ENCODE results near the gene MPO. TPM values are rescaled to one million over a fixed set of nuclear protein-coding genes. Genes with fewer than 3 reads are reported as not detected.

The MPO gene
- total RNA-seq, 1 donor from 2014 or later: 1.2 TPM

DNA sequence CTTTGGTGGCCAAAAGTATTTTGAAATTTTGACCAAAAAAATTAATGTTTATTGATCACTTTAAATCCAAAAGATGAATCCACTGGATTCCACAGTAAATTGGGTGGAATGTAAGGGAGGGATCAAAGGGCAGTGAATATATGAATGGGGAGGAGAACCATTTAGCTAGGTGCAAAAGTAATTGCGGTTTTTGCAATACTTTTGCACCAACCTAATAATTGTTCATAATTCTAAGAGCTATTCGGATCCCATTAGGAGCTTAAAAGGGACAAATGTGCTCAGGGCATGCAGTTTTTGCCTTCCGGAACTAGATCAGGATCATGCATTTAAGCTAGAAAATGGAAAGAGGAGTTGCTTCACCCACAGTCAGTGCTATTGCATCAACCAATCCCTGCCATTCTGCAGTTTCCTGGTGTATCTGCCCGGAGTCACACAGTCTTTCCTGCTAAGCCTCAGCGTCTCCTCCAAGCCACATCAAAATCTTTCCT, 42.5 kb downstream of the MPO start, which contains the start of gene LPO:
Gene LPO, plus strand, starts transcription at position 438 of the 488 bp plus-strand sequence. CDS start 4,396 bp downstream, outside the sequence.
- DNase-seq (ENCODE audit: low spot score in 2 of 2): no peak
- no peak for FAIRE-seq

DNA sequence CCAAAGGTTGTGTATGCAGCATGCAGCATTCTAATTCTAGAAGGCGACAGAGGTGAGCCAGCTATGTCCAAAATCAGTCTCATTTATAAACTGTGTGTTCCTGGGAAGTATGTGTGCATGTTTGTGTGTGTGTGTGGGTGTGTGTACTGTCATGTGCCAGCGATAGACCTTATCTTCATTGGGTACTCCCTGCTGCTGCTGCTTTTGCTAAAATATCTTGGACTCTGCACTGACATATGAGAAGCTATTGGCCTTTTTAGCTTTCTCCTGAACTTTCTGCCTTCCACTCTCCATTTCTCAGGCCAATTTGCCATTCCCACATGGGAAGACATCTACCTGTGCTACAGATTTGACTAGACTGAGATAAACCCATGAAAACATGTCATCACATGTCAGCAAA, 44.3 kb downstream of the MPO start:
- FAIRE-seq: no peak
- DNase-seq (ENCODE audit: low spot score in 2 of 2): no peak

DNA sequence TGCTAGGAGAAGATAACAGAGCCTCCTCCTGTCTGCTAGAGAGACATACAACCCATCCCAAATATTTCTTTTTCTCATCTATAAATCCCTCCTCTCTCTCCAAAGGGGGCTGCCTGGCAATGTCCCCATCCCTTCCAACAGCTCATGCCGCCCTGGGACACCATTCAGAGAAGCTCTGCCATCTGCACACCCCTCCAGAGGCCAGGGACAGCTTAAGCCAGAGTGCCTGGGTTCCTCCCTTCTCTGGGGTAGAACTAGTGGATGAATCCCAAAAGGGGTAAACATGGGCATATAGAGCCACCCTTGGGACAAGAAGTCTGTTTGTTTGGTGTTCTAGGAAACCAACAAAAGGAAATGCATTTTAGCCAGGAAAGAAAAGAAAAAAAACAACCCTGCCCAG, 44.9 kb downstream of the MPO start:
- FAIRE-seq (no peak), DNase-seq (ENCODE audit: low spot score in 2 of 2) (no peak)

DNA sequence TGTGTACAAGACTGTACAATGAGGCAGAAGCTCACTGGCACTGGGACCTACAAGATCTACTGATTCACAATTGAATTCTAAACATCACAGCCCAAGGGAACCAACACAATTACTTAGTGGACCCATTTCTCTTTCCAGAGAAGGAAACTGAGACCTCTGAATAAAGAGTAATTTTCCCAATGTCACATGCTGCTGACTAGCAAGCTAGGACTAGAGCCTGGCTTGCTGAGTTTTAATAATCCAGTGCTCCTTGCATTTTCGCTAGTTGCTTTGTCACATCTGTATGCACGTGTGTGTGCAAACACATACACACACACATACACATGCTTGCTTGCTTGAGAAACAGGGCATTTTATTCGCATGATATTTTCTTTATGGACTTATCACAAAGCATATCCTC, 46.2 kb downstream of the MPO start:
- DNase-seq (ENCODE audit: low spot score in 2 of 2) (no peak), FAIRE-seq (no peak)

DNA sequence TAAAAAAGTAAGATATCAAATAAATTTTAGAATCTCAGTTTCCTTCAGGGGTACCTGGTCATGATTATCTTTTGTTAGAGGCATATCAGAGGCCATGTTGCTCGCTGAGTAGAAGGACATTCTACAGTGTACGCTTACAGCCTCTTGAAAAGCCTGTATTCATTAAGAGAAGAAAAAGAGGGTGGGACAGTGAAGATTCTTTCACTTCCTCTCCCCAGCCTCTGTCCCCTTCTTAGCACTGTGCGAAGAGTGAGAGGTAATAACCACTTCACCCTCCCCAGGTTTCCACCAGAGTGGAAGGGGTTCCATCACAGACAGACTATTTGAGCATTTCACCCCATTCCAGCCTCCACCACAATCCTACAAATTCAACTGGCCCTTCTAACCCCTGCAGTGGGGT, 47.2 kb downstream of the MPO start:
- DNase-seq (ENCODE audit: low spot score in 2 of 2) (no peak), FAIRE-seq (no peak)

DNA sequence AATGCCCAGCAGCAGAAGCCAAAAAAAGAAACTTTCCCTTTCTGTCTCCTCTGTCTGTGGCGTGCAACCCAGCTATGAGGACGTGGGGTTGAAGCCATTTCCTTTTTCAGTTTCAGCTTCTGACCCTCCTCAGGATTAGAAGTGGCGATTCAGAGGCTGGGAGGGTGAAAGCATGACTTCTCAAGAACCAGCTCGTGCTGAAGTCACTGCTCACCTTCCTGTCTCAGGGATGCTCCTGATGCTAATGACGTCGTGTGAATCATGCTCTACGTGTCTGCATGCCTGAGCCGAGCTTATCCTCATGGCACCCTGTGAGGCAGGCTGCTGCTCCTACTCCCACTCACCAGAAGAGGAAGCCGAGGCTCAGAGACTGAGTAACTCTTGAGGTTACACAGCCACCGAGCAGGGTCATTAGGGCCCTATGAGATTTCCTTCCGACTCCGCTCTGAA, 48.0 kb downstream of the MPO start:
- FAIRE-seq (no peak), DNase-seq (ENCODE audit: low spot score in 2 of 2) (no peak)

DNA sequence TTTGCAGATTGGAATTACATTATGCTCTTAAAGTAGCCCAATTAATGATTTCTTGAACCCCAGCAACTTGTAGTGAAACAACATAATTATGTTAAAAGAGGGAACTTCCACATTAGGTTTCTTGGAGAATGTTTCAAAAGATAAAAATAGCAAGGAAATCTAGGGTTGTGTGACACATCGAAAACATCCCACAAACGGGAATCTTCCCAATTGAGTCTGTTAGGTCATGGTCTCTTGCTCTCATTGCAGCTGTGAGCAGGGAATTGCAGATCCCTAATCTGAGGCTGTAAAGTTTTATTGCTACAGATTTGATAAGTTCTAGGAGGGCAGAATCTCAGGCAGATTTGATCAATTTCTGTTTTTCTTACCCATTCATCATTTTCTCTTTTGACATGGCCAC, 49.1 kb downstream of the MPO start:
- no peak for DNase-seq (ENCODE audit: low spot score in 2 of 2)
- no peak for FAIRE-seq

DNA sequence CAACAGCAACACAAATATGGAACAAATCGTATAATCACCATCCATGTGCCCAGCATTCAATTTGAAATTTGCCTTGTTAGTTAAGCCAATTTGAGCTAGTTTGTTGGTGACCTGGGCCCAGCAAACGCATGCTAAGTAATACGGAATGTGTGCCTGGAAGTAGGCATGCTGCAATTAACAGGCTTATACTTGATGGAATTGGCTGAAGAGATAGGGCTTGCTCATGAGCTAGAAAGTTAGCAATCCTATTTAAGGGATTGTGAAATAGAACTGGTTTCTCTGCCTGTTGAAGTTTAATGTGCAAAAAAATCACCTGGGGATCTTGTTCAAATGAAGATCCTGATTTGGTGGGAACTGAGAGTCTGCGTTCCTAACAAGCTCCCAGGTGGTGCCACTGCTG, 50.9 kb downstream of the MPO start:
- DNase-seq (ENCODE audit: low spot score in 2 of 2) (no peak), FAIRE-seq (no peak)

DNA sequence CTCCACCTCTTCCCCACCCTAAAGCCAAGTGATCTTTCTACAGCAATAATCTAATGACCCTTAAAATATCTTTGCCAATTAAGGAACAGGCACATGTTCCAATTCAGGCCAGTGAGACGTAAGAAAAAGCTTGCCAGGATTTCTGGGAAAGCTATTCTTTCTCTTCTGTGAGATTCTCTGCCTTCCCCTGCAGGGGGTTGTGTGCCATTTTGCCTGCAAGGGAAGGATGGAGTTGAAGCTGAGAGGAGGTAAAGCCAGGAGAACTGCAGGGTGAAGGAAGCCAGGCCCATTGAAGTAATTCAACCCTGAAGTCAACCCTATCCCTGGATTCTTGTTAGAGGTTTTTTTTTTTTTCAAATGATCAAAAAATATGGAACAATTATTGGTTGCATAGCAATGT, 51.4 kb downstream of the MPO start:
- DNase-seq (ENCODE audit: low spot score in 2 of 2): no peak
- no peak for FAIRE-seq

DNA sequence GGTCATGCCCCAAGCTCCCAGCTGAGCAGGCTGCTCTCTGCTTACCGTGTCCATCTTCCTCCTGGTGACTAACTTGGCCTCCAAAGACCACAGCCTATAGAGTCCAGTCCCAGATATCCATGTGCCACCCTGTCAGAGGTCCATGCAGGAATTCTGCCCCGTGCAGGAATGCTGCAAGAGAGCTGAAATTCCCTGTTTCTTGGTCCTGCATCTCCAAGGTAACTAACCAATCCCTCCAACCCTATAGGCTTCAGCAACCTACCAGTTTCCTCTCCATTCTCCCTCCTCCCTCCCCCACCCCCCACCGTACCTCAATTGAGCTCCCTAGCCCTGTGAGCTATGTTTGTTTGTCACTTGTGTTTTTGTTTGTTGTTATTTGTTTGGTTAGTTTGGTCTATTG, 52.1 kb downstream of the MPO start:
- no peak for DNase-seq (ENCODE audit: low spot score in 2 of 2)
- no peak for FAIRE-seq

DNA sequence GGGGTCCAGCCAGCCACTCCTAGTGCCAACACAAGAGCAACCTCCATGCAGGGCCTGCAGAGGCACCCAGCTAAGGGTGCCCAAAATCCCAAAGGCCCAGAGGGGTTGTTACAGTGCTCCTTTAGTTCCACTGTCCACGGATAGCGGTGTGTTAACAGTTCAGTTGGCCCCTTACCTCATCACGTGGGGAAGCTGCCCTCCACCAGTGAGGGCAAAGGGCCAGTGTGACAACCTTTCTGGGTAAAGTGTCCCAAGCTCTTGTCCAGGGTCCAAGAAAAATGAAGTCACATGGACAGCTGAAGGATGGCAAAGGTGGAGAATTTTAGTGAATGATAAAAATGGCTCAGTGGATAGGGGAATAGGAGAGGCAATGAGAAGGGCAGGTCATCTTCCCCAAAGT, 53.0 kb downstream of the MPO start:
- FAIRE-seq: no peak
- DNase-seq (ENCODE audit: low spot score in 2 of 2): no peak

DNA sequence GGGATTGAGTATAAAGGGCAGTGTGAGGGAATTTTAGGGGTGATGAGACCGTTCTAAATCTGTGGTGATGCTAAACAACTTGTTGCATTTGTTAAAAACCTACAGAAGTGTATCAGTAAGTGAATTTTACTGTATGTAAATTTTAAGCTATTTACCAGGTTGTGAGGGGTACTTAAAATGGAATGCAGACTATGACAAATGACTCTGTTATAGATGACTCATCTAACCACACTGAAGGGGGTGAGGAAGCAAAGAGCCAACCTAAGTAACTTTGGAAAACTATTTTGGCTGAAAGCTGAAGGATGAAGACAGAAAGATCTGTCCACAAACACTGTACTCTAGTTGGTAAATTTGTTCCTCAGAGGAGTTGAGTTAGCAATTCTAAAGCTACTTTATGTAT, 56.4 kb downstream of the MPO start:
- DNase-seq (ENCODE audit: low spot score in 2 of 2) (no peak), FAIRE-seq (no peak)

Other genes with a start within 250 kb of the MPO start
- gene DYNLL2, start 197.5 kb downstream of the MPO start, total RNA-seq: 33.0 TPM
- under 0.01 TPM for gene OR4D1, start 132.6 kb downstream of the MPO start, total RNA-seq
- not detected for gene OR4D2, start 114.0 kb downstream of the MPO start, total RNA-seq
- not detected for gene EPX, start 88.2 kb downstream of the MPO start, total RNA-seq
- gene MKS1, start 61.7 kb downstream of the MPO start, total RNA-seq: 13.0 TPM
- not detected for gene LPO, start 42.4 kb downstream of the MPO start, total RNA-seq
- 31.0 TPM for gene TSPOAP1, start 47.9 kb upstream of the MPO start, total RNA-seq
- gene SUPT4H1, start 71.3 kb upstream of the MPO start, total RNA-seq: 35.1 TPM
- gene RNF43, start 136.6 kb upstream of the MPO start, total RNA-seq: 0.41 TPM
- under 0.01 TPM for gene HSF5, start 207.5 kb upstream of the MPO start, total RNA-seq
- 126 TPM for gene MTMR4, start 233.7 kb upstream of the MPO start, total RNA-seq